Occipital lobe (tissue), 3 donors: Measurements from ENCODE around the gene GREB1. TPM values are rescaled to one million over a fixed set of nuclear protein-coding genes. Genes with fewer than 3 reads are reported as not detected.

Source experiments
- DNase-seq: peaks from one replicate; lab custom pipeline; 2025; lab: John Stamatoyannopoulos, UW
- small RNA-seq: library from RNA; depleted of rRNA; stranded (forward); fragments of <200 nt; gene quantifications from one replicate; pipeline ENCODE3, GENCODE V24; 2014
- total RNA-seq: library from RNA; depleted of rRNA; stranded (reverse); fragments of >200 nt; gene quantifications from one replicate; pipeline ENCODE4 v1.2.3, GENCODE V29; 2014

Gene GREB1
- total RNA-seq, 1 donor from 2014 or later, result 1.4 TPM

DNA sequence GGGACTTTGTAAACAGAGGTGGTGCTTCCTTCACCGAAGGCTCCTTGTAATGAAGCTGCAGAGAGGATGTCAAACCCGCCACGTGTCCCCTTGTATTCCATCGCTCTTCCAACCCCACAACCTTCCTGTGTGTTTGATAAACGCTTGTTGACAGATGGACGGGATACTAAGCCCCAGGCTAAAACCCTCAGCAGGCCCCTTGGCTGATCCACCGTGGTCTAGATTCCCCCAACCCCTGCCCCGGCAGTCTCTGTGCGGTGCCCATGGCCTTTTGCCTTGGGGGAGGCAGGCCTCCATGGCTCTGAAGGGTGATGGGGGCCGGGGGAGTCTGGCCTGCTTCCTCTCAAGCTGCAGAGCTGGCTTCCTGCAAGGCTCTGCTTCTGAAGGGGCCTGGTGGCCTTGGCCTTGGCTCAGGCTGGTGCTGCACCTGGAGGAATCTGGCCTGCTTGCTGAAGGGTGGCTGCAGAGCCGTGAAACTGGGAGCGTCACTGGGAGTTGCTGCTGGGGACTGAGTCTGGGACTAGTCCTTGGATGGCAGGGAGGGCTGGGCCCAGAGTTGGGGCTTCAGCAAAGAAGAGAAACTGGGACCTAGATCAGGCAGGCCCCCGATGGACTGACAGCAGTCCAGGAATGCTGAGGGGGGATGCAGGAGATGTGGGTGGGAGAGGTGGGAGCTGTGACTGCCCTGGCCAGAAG lies 145.8 kb downstream of the GREB1 start:
- DNase-seq, result no peak

GRCh38 chr2:11680182-11680900 lies 146.5 kb downstream of the GREB1 start:
- no peak for DNase-seq

- DNase-seq, result no peak
Measured at GRCh38 chr2:11680901-11681721, 147.3 kb downstream of the GREB1 start.

GRCh38 chr2:11681722-11682589 lies 148.1 kb downstream of the GREB1 start:
- no peak for DNase-seq

GRCh38 chr2:11682590-11682915 lies 148.7 kb downstream of the GREB1 start:
- no peak for DNase-seq

DNA sequence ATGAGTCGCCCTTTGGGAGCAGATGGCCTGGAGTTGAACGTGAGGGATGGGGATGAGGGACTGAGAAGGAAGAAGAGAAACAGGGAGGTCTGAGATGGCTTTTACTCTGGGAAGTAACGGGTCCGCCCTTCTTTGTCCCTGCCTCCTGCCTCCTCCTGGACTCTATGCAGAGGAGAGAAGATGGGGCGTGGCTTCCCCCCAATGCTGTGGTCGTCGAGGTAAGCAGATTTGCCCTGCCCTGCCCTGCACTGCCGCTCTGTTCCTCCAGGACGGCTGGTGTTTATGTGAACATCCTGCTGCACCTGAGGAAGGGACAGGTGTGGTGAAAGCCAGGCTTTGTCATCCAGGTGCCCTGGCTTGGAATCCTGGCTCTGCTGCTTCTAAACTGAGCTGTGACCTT lies 149.6 kb downstream of the GREB1 start:
- DNase-seq, result no peak

DNA sequence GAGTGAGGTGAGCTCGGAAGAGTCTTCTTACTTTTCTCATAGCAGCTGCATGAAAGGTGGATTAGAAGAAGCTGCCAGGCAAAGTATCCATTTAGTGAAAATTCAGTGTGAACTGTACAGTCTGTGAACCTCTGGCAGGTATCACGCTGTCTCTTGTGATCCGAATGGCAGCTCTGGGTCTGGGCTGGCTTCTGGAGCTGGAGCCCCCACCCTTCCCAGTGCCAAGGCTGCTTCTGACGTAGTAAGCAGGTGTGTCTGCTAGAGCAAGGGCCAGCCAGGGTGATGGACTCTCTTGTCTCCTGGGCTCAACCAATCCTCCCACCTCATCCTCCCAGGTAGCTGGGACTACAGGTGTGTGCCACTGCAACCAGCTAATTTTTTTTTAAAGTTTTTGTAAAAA lies 150.1 kb downstream of the GREB1 start:
- no peak for DNase-seq

- DNase-seq, result no peak
Measured at GRCh38 chr2:11684894-11685460, 151.1 kb downstream of the GREB1 start.

DNA sequence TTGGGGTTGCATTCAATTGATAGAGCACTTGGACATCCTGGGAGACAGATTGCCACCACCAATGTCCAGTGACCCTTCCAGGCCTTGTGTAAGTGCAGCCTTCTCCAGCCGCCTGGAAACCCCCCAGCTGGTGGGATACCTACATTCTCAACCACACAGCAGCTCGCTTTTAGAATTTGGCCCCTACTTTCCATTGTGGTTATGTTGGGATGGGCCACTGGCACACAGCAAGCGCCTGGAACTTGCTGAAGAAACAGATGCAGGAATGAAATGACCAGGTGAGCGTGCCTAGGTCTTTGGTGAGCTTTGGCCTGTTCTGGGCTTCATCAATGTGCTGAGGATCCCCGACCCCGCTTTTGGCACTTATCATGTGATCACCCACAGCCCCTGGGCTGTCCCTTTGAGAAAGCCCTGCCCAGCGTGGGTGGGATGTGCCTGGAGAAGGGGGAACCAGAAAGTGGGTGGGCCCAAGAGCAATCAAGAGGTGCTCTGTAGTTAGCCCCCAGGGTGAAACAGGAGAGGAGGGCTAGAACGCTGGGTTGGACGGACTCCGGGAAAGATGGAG lies 152.1 kb downstream of the GREB1 start:
- no peak for DNase-seq

GRCh38 chr2:11687736-11688135 lies 153.9 kb downstream of the GREB1 start:
- no peak for DNase-seq

GRCh38 chr2:11688222-11689069 lies 154.6 kb downstream of the GREB1 start:
- peak; percentile 47 for DNase-seq

- no peak for DNase-seq
Measured at GRCh38 chr2:11691076-11691660, 157.3 kb downstream of the GREB1 start.

Small RNA genes within 50 kb of the gene (small RNA-seq; reads per million reads assigned to genes)
- gene MIR4429 (not detected), gene RN7SL674P (0.29 reads per million, percentile 10 among the genes with 10 or more reads in this experiment), gene RNA5SP84 (not detected), gene RNU2-13P (6.5 reads per million, percentile 91 among the genes with 10 or more reads in this experiment)

Other genes with a start within 250 kb of the GREB1 start
- gene ROCK2, start 189.4 kb upstream of the GREB1 start, total RNA-seq, result 68.2 TPM
- gene E2F6, start 67.9 kb upstream of the GREB1 start, total RNA-seq, result 13.3 TPM
- gene NTSR2, start 136.2 kb downstream of the GREB1 start, total RNA-seq, result 0.31 TPM
- 26.7 TPM for gene LPIN1, start 212.6 kb downstream of the GREB1 start, total RNA-seq